ENCODE measurements around the gene ZDHHC1.
"Not testable (repeated sequence)": the region's sequence is repeated elsewhere in the genome, so short reads cannot be mapped to it uniquely, and the experiment has no call there.

The ZDHHC1 gene

GRCh38 chr16:67394155-67395104, 21.8 kb downstream of the ZDHHC1 start:
- no peak for DNase-seq (ENCODE audit: low read depth in 2 of 2)

- no peak for DNase-seq (ENCODE audit: low read depth in 2 of 2)
Observed at GRCh38 chr16:67393788-67394154, 22.5 kb downstream of the ZDHHC1 start.

- DNase-seq (ENCODE audit: low read depth in 2 of 2), result no peak
Observed at GRCh38 chr16:67393111-67393787, 23.0 kb downstream of the ZDHHC1 start, which contains the start of gene TPPP3. TPPP3 (minus strand) TSS chr16:67393498; CDS start chr16:67391111, 2,387 bp downstream.

- no peak for DNase-seq (ENCODE audit: low read depth in 2 of 2)
Observed at GRCh38 chr16:67392301-67393059, 23.8 kb downstream of the ZDHHC1 start.

GRCh38 chr16:67391424-67392300, 24.6 kb downstream of the ZDHHC1 start:
- no peak for DNase-seq (ENCODE audit: low read depth in 2 of 2)

- DNase-seq (ENCODE audit: low read depth in 2 of 2), result no peak
Observed at GRCh38 chr16:67390816-67391423, 25.4 kb downstream of the ZDHHC1 start.

- no peak for DNase-seq (ENCODE audit: low read depth in 2 of 2)
Observed at GRCh38 chr16:67389911-67390815, 26.1 kb downstream of the ZDHHC1 start.

- DNase-seq (ENCODE audit: low read depth in 2 of 2), result no peak
Observed at GRCh38 chr16:67388591-67388990, 27.7 kb downstream of the ZDHHC1 start.

- DNase-seq (ENCODE audit: low read depth in 2 of 2), result no peak
Observed at GRCh38 chr16:67388191-67388590, 28.1 kb downstream of the ZDHHC1 start.

- DNase-seq (ENCODE audit: low read depth in 2 of 2), result no peak
Observed at GRCh38 chr16:67387479-67388079, 28.7 kb downstream of the ZDHHC1 start.

- no peak for DNase-seq (ENCODE audit: low read depth in 2 of 2)
Observed at GRCh38 chr16:67386861-67387455, 29.3 kb downstream of the ZDHHC1 start.

- DNase-seq (ENCODE audit: low read depth in 2 of 2), result no peak
Observed at GRCh38 chr16:67384778-67385510, 31.3 kb downstream of the ZDHHC1 start.

GRCh38 chr16:67383284-67383683, 33.0 kb downstream of the ZDHHC1 start:
- DNase-seq (ENCODE audit: low read depth in 2 of 2), result no peak

- no peak for DNase-seq (ENCODE audit: low read depth in 2 of 2)
Observed at GRCh38 chr16:67378642-67379041, 37.6 kb downstream of the ZDHHC1 start.

GRCh38 chr16:67376012-67376411, 40.3 kb downstream of the ZDHHC1 start:
- DNase-seq (ENCODE audit: low read depth in 2 of 2), result not testable (repeated sequence)

GRCh38 chr16:67372664-67373063, 43.6 kb downstream of the ZDHHC1 start:
- DNase-seq (ENCODE audit: low read depth in 2 of 2), result no peak

- DNase-seq (ENCODE audit: low read depth in 2 of 2), result no peak
Observed at GRCh38 chr16:67370661-67371060, 45.6 kb downstream of the ZDHHC1 start.

- DNase-seq (ENCODE audit: low read depth in 2 of 2), result no peak
Observed at GRCh38 chr16:67364600-67365235, 51.6 kb downstream of the ZDHHC1 start.
